Loucy (cell line): ENCODE measurements around the gene TOMT.
"Not testable (repeated sequence)": the region's sequence is repeated elsewhere in the genome, so short reads cannot be mapped to it uniquely, and the experiment has no call there.

Source experiments
- H2AFZ ChIP-seq: fragments of 200-600 bp; sonication (generic); 2 replicates; pipeline ENCODE4 v1.6.0; 2016; ENCODE audit warnings: antibody characterized with exemption, mild to moderate bottlenecking, low read length, moderate library complexity
- H3F3A ChIP-seq: fragments of 200-600 bp; 2 replicates; pipeline ENCODE4 v1.6.0; 2016; ENCODE audit warnings: antibody characterized with exemption, low read depth, mild to moderate bottlenecking
- H3K27me3 ChIP-seq: fragments of 200-600 bp; sonication (generic); 2 replicates; pipeline ENCODE4 v1.6.1; 2014; ENCODE audit warnings: low read length, mild to moderate bottlenecking; ENCODE audit not compliant: insufficient read depth, poor library complexity, severe bottlenecking
- H3K36me3 ChIP-seq: fragments of 200-600 bp; sonication (generic); 2 replicates; pipeline ENCODE4 v1.6.1; 2016; ENCODE audit warnings: low read length; ENCODE audit not compliant: insufficient read depth
- H3K4me1 ChIP-seq: fragments of 200-600 bp; sonication (generic); 2 replicates; pipeline ENCODE4 v1.5.1; 2014; ENCODE audit warnings: low read length, mild to moderate bottlenecking; ENCODE audit not compliant: insufficient read depth, poor library complexity, severe bottlenecking
- H3K4me2 ChIP-seq: fragments of 200-600 bp; sonication (generic); 2 replicates; pipeline ENCODE4 v1.6.0; 2014; ENCODE audit warnings: antibody characterized with exemption, low read length, low read depth, mild to moderate bottlenecking; ENCODE audit not compliant: poor library complexity, severe bottlenecking
- H3K4me3 ChIP-seq: fragments of 200-600 bp; sonication (generic); 2 replicates; pipeline ENCODE4 v1.5.1; 2014; ENCODE audit warnings: low read length, mild to moderate bottlenecking, mixed read lengths; ENCODE audit not compliant: poor library complexity, severe bottlenecking
- H3K79me2 ChIP-seq: fragments of 200-600 bp; sonication (generic); 2 replicates; pipeline ENCODE4 v1.6.1; 2014; ENCODE audit warnings: low read length; ENCODE audit not compliant: insufficient read depth
- H3K9ac ChIP-seq: fragments of 200-600 bp; sonication (generic); 2 replicates; pipeline ENCODE4 v1.6.0; 2014; ENCODE audit warnings: mild to moderate bottlenecking, low read depth, low read length, moderate library complexity; ENCODE audit not compliant: poor library complexity, severe bottlenecking
- H3K9me2 ChIP-seq: fragments of 200-600 bp; sonication (generic); replicated peaks from 2 replicates; pipeline ENCODE4 v1.6.1; 2016; ENCODE audit warnings: low read depth, low read length, mixed read lengths
- H3K9me3 ChIP-seq: fragments of 200-600 bp; sonication (generic); 2 replicates; pipeline ENCODE4 v1.6.1; 2014; ENCODE audit warnings: mild to moderate bottlenecking, antibody characterized with exemption, low read length, low read depth; ENCODE audit not compliant: insufficient read depth
- H4K20me1 ChIP-seq: fragments of 200-600 bp; sonication (generic); 2 replicates; pipeline ENCODE4 v1.6.0; 2014; ENCODE audit warnings: antibody characterized with exemption, low read length, mild to moderate bottlenecking; ENCODE audit not compliant: insufficient read depth, poor library complexity, severe bottlenecking
- CTCF ChIP-seq: fragments of 200-600 bp; sonication (generic); conservative IDR thresholded peaks from 2 replicates; pipeline ENCODE4 v1.5.1; 2014; ENCODE audit warnings: mild to moderate bottlenecking, antibody characterized with exemption, low read length
- EZH2phosphoT487 ChIP-seq: fragments of 200-600 bp; IDR thresholded peaks from 2 replicates; pipeline ENCODE4 v1.6.1; 2018; ENCODE audit warnings: antibody characterized with exemption, mild to moderate bottlenecking, moderate library complexity, borderline replicate concordance

The TOMT gene

GRCh38 chr11:72144807-72145565 lies 39.3 kb downstream of the TOMT start:
- Histone ChIP-seq H3K27me3 (no peaks in the 10 kb centered on the region), H2AFZ (no peak overlapping the region), H3K4me1 (no peaks in the 10 kb centered on the region), H3K4me3 (no peak overlapping the region), H3K36me3 (no peaks in the 10 kb centered on the region), H3K9me2 (no peaks in the 10 kb centered on the region), H3F3A (no peaks in the 10 kb centered on the region), H3K9ac (no peak overlapping the region), H3K9me3 (no peaks in the 10 kb centered on the region), H4K20me1 (no peaks in the 10 kb centered on the region), H3K79me2 (no peaks in the 10 kb centered on the region), H3K4me2 (no peak overlapping the region)
- TF ChIP-seq EZH2phosphoT487 (no peak), CTCF (no peak)

GRCh38 chr11:72146625-72147024 lies 40.9 kb downstream of the TOMT start:
- Histone ChIP-seq H3K9me3 (no peaks in the 10 kb centered on the region), H3F3A (no peaks in the 10 kb centered on the region), H4K20me1 (no peaks in the 10 kb centered on the region), H2AFZ (no peak overlapping the region), H3K36me3 (no peaks in the 10 kb centered on the region), H3K4me2 (no peak overlapping the region), H3K4me1 (no peaks in the 10 kb centered on the region), H3K4me3 (no peak overlapping the region), H3K79me2 (no peaks in the 10 kb centered on the region), H3K9ac (no peak overlapping the region), H3K27me3 (no peaks in the 10 kb centered on the region), H3K9me2 (no peaks in the 10 kb centered on the region)
- TF ChIP-seq EZH2phosphoT487 (no peak), CTCF (no peak)

GRCh38 chr11:72150882-72151281 lies 45.2 kb downstream of the TOMT start:
- H4K20me1 ChIP-seq, result no peaks in the 10 kb centered on the region
- H2AFZ ChIP-seq, result no peak overlapping the region
- no peaks in the 10 kb centered on the region for H3K9me2 ChIP-seq
- H3K27me3 ChIP-seq, result no peaks in the 10 kb centered on the region
- TF ChIP-seq EZH2phosphoT487 (no peak), CTCF (no peak)
- no peaks in the 10 kb centered on the region for H3K79me2 ChIP-seq
- H3F3A ChIP-seq, result no peaks in the 10 kb centered on the region
- no peak overlapping the region for H3K4me3 ChIP-seq
- no peaks in the 10 kb centered on the region for H3K36me3 ChIP-seq
- no peaks in the 10 kb centered on the region for H3K4me1 ChIP-seq
- H3K9me3 ChIP-seq, result no peaks in the 10 kb centered on the region
- no peak overlapping the region for H3K9ac ChIP-seq
- H3K4me2 ChIP-seq, result no peak overlapping the region

- H3K36me3 ChIP-seq, H3K4me2 ChIP-seq, H3K79me2 ChIP-seq, H2AFZ ChIP-seq, H4K20me1 ChIP-seq, H3K4me3 ChIP-seq, H3K9me3 ChIP-seq, H3K9me2 ChIP-seq, H3F3A ChIP-seq, H3K27me3 ChIP-seq, H3K9ac ChIP-seq, H3K4me1 ChIP-seq: not testable (repeated sequence)
These were observed 48.1 kb downstream of the TOMT start for GRCh38 chr11:72153874-72154273.
